Hepatocyte (in vitro differentiated cells): ENCODE data around the gene VAV3. TPM values are rescaled to one million over a fixed set of nuclear protein-coding genes. Genes with fewer than 3 reads are reported as not detected.

Experiments used
- DNase-seq: peaks from one replicate; pipeline ENCODE4 v3.0.0-alpha.2; 2016; ENCODE audit warnings: low spot score
- H2AFZ ChIP-seq: fragments of 200-600 bp; sonication (generic); 2 replicates; pipeline ENCODE4 v1.6.0; 2016; ENCODE audit warnings: antibody characterized with exemption, mild to moderate bottlenecking
- H3K27ac ChIP-seq: fragments of 200-600 bp; sonication (generic); 2 replicates; pipeline ENCODE4 v1.5.1; 2016; ENCODE audit warnings: mild to moderate bottlenecking
- H3K27me3 ChIP-seq: fragments of 200-600 bp; sonication (generic); 2 replicates; pipeline ENCODE4 v1.6.1; 2016
- H3K36me3 ChIP-seq: fragments of 200-600 bp; sonication (generic); replicated peaks from 2 replicates; pipeline ENCODE4 v1.5.1; 2016; ENCODE audit warnings: low read depth; ENCODE audit not compliant: insufficient read depth
- H3K4me1 ChIP-seq: fragments of 200-600 bp; sonication (generic); 2 replicates; pipeline ENCODE4 v1.5.1; 2016; ENCODE audit warnings: mild to moderate bottlenecking, moderate library complexity; ENCODE audit not compliant: insufficient read depth
- H3K4me2 ChIP-seq: fragments of 200-600 bp; sonication (generic); 2 replicates; pipeline ENCODE4 v1.6.0; 2016
- H3K4me3 ChIP-seq: fragments of 200-600 bp; sonication (generic); 2 replicates; pipeline ENCODE4 v1.5.1; 2016; ENCODE audit warnings: mild to moderate bottlenecking
- H3K79me2 ChIP-seq: fragments of 200-600 bp; sonication (generic); 2 replicates; pipeline ENCODE4 v1.6.0; 2017; ENCODE audit warnings: mild to moderate bottlenecking
- H3K9me2 ChIP-seq: fragments of 200-600 bp; sonication (generic); replicated peaks from 2 replicates; pipeline ENCODE4 v1.6.0; 2017; ENCODE audit warnings: mild to moderate bottlenecking; ENCODE audit not compliant: insufficient read depth
- H3K9me3 ChIP-seq: fragments of 200-600 bp; sonication (generic); 2 replicates; pipeline ENCODE4 v1.5.1; 2016; ENCODE audit warnings: low read depth, mild to moderate bottlenecking
- H4K20me1 ChIP-seq: fragments of 200-600 bp; sonication (generic); 2 replicates; pipeline ENCODE4 v1.6.0; 2016; ENCODE audit warnings: mild to moderate bottlenecking; ENCODE audit not compliant: insufficient read depth, poor library complexity, severe bottlenecking
- EZH2 ChIP-seq: fragments of 200-600 bp; sonication (generic); IDR thresholded peaks from 2 replicates; pipeline ENCODE4 v1.6.1; 2016; ENCODE audit warnings: antibody characterized with exemption, mild to moderate bottlenecking, borderline replicate concordance
- EZH2phosphoT487 ChIP-seq: fragments of 200-600 bp; sonication (generic); IDR thresholded peaks from one replicate; pipeline ENCODE4 v1.6.1; 2018; ENCODE audit warnings: antibody characterized with exemption, mild to moderate bottlenecking, low read depth, moderate library complexity; ENCODE audit not compliant: unreplicated experiment, severe bottlenecking
- WGBS: methylation state at CpG from one replicate; pipeline ENCODE4 v1.1.6; 2016; ENCODE audit warnings: low lambda C conversion rate; ENCODE audit errors: missing lambda C conversion rate; 5-methylcytosine and 5-hydroxymethylcytosine counted together
- polyA plus RNA-seq: library from polyadenylated mRNA; unstranded; fragments of >200 nt; fragmentation: Nextera tagmentation; extraction: Ambion mirVana; gene quantifications from 2 replicates; pipeline ENCODE4 v1.2.1, GENCODE V29; 2016
- total RNA-seq: library from RNA; depleted of rRNA; stranded (reverse); fragments of >200 nt; gene quantifications from 2 replicates; pipeline ENCODE4 v1.2.3, GENCODE V29; 2014
- TF ChIP-seq, protein P1 (sequence below): fragments of 200-600 bp; sonication (generic); IDR thresholded peaks from 2 replicates; pipeline ENCODE4 v1.5.1; 2016; ENCODE audit warnings: antibody characterized with exemption, mild to moderate bottlenecking; ENCODE audit not compliant: poor library complexity

The VAV3 gene
- total and polyA plus RNA-seq, 2 experiments from 2014 or later, result 12.3 to 40.5 TPM

GRCh38 chr1:107626073-107626796 is 338.7 kb downstream of the VAV3 start:
- H3K36me3 ChIP-seq, result no peaks in the 10 kb centered on the region
- WGBS, result 36% methylated on average over 2 of the region's 2 CpGs
- H3K4me3 ChIP-seq, result no peak overlapping the region
- no peak for DNase-seq
- no peaks in the 10 kb centered on the region for H3K9me3 ChIP-seq
- no peaks in the 10 kb centered on the region for H3K27me3 ChIP-seq
- H3K4me2 ChIP-seq, result peak overlapping the region; percentile 47
- H4K20me1 ChIP-seq, result no peaks in the 10 kb centered on the region
- TF ChIP-seq EZH2 (no peak), EZH2phosphoT487 (no peak)
- TF ChIP-seq, protein P1, sequence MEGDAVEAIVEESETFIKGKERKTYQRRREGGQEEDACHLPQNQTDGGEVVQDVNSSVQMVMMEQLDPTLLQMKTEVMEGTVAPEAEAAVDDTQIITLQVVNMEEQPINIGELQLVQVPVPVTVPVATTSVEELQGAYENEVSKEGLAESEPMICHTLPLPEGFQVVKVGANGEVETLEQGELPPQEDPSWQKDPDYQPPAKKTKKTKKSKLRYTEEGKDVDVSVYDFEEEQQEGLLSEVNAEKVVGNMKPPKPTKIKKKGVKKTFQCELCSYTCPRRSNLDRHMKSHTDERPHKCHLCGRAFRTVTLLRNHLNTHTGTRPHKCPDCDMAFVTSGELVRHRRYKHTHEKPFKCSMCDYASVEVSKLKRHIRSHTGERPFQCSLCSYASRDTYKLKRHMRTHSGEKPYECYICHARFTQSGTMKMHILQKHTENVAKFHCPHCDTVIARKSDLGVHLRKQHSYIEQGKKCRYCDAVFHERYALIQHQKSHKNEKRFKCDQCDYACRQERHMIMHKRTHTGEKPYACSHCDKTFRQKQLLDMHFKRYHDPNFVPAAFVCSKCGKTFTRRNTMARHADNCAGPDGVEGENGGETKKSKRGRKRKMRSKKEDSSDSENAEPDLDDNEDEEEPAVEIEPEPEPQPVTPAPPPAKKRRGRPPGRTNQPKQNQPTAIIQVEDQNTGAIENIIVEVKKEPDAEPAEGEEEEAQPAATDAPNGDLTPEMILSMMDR, result no peak
- H3K79me2 ChIP-seq, result peaks cover 6% of the 10 kb centered on the region
- H3K9me2 ChIP-seq, result no peaks in the 10 kb centered on the region
- H2AFZ ChIP-seq, result no peak overlapping the region
- peak overlapping the region; percentile 67 for H3K27ac ChIP-seq
- peaks cover 17% of the 10 kb centered on the region for H3K4me1 ChIP-seq

- TF ChIP-seq EZH2 (no peak), EZH2phosphoT487 (no peak)
- TF ChIP-seq, protein P1, result no peak
- no peak for DNase-seq
- peak overlapping the region; percentile 67 for H3K27ac ChIP-seq
- no peak overlapping the region for H3K4me3 ChIP-seq
- H3K9me3 ChIP-seq, result no peaks in the 10 kb centered on the region
- peaks cover 6% of the 10 kb centered on the region for H3K79me2 ChIP-seq
- peaks cover 17% of the 10 kb centered on the region for H3K4me1 ChIP-seq
- H4K20me1 ChIP-seq, result no peaks in the 10 kb centered on the region
- H3K9me2 ChIP-seq, result no peaks in the 10 kb centered on the region
- WGBS, result 89% methylated on average over 4 of the region's 4 CpGs
- no peaks in the 10 kb centered on the region for H3K36me3 ChIP-seq
- H3K4me2 ChIP-seq, result peak overlapping the region; percentile 47
- no peaks in the 10 kb centered on the region for H3K27me3 ChIP-seq
- H2AFZ ChIP-seq, result no peak overlapping the region
Measured at GRCh38 chr1:107625405-107626029, 339.5 kb downstream of the VAV3 start.

DNA sequence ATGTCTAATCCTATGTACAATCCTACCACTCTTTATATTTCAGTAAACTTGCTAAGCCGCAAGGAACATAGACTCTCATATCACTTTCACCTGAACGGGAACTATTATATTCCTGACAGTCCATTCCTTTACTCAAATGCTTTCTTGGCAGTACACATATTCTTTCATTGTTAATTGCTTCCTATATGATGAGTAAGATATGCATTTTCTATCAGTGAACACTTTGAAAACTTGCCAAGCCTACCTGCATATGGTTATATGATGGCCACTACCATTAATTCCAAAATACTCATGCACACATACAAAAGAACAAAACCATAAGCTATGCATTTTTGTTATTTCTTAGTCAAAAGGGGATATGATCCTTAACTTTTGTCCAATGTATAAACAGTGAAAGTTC is 341.5 kb downstream of the VAV3 start:
- WGBS, result 80% methylated on average over 2 of the region's 2 CpGs
- H3K4me3 ChIP-seq, result no peak overlapping the region
- peaks cover 13% of the 10 kb centered on the region for H3K4me1 ChIP-seq
- no peaks in the 10 kb centered on the region for H3K9me2 ChIP-seq
- no peak overlapping the region for H3K27ac ChIP-seq
- no peak for TF ChIP-seq EZH2
- no peaks in the 10 kb centered on the region for H4K20me1 ChIP-seq
- H3K27me3 ChIP-seq, result no peaks in the 10 kb centered on the region
- H3K4me2 ChIP-seq, result no peak overlapping the region
- H3K36me3 ChIP-seq, result no peaks in the 10 kb centered on the region
- DNase-seq, result no peak
- no peaks in the 10 kb centered on the region for H3K9me3 ChIP-seq
- H3K79me2 ChIP-seq, result peaks cover under 1% of the 10 kb centered on the region
- H2AFZ ChIP-seq, result no peak overlapping the region

- H3K4me1 ChIP-seq, result peaks cover 11% of the 10 kb centered on the region
- no peaks in the 10 kb centered on the region for H4K20me1 ChIP-seq
- H3K4me2 ChIP-seq, result peak overlapping the region; percentile 17
- no peak for DNase-seq
- no peaks in the 10 kb centered on the region for H3K9me3 ChIP-seq
- no peaks in the 10 kb centered on the region for H3K36me3 ChIP-seq
- H3K27ac ChIP-seq, result peak overlapping the region; percentile 66
- TF ChIP-seq EZH2phosphoT487 (no peak), EZH2 (no peak)
- TF ChIP-seq, protein P1, result no peak
- H3K79me2 ChIP-seq, result no peaks in the 10 kb centered on the region
- 85% methylated on average over 1 of the region's 1 CpG for WGBS
- H3K9me2 ChIP-seq, result no peaks in the 10 kb centered on the region
- H2AFZ ChIP-seq, result no peak overlapping the region
- H3K27me3 ChIP-seq, result no peaks in the 10 kb centered on the region
- no peak overlapping the region for H3K4me3 ChIP-seq
Measured at GRCh38 chr1:107622966-107623365, 342.0 kb downstream of the VAV3 start.
